ENCODE measurements around the gene ZAP70.

ZAP70 gene

DNA sequence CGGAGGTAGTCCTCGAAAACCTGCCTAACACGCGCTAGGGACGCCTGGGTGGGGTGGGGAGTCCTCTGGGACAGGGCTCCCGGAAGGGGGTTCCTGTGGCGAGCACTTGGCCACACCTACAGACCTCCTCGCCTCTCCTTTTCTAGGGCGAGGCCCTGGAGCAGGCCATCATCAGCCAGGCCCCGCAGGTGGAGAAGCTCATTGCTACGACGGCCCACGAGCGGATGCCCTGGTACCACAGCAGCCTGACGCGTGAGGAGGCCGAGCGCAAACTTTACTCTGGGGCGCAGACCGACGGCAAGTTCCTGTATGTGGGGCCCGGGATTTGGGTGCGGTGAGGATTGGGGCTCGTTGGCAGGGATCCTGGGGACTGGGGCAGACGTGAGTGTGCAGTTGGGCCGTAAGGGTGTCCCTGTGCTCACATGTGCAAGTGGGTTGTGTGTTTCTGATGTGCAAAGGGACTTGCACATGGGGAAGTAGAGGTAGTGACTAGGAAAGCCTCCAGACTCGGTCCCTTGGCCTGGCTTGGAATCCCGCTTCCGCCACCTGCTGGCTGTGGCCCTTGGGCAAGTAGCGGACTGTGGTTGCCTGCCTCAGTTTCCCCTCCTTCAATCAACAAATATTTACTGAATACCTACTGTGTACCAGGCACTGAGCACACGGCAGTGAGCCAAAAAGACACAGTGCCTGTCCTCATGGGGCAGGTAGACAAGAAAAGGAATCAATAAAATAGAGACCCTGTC is 11.7 kb downstream of the ZAP70 start:
- Mint-ChIP-seq H3K4me3 (peak overlapping the region; percentile 26 to 66), H3K4me1 (ENCODE audit: low read depth in 2 of 2) (peaks cover 65 to 67% of the 10 kb centered on the region in 2 donors), H3K36me3 (ENCODE audit: insufficient read depth) (peaks cover 95% of the 10 kb centered on the region), H3K27me3 (no peaks in the 10 kb centered on the region), H3K27ac (peak overlapping the region; percentile 85 to 89), H3K9me3 (no peaks in the 10 kb centered on the region)
- ATAC-seq (replicated peaks) (no peak), DNase-seq (no peak)

- ATAC-seq (replicated peaks) (no peak), DNase-seq (no peak)
- H3K27ac Mint-ChIP-seq, result peak overlapping the region; percentile 85 to 89
- H3K4me3 Mint-ChIP-seq, result peak overlapping the region in 1 of 2 donors; percentile 62
- peaks cover 94% of the 10 kb centered on the region for H3K36me3 Mint-ChIP-seq (ENCODE audit: insufficient read depth)
- no peaks in the 10 kb centered on the region for H3K27me3 Mint-ChIP-seq
- H3K9me3 Mint-ChIP-seq, result no peaks in the 10 kb centered on the region
- H3K4me1 Mint-ChIP-seq (ENCODE audit: low read depth in 2 of 2), result peaks cover 66 to 70% of the 10 kb centered on the region in 2 donors
These were observed 13.1 kb downstream of the ZAP70 start for GRCh38 chr2:97726261-97727064.

DNA sequence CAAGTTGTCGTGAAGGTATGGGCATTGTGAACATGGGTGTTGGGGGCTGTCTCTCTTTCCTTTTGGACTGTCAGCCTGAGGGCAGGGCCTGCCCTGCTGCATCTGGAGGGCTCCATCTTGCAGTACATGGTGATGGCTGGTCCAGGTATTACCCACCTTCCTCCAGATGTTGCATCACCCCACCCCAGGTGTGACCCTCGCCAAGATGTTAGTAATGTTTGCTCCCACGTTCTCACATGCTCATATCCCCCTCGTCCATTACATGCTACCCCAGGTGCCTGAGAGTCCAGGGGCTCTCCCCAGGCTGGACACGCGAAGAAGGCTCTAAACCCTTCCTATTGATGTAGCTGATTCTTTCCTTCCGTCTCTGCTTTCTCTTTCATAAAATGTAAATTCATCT is 13.9 kb downstream of the ZAP70 start:
- ATAC-seq (replicated peaks), result no peak
- Mint-ChIP-seq H3K27me3 (no peaks in the 10 kb centered on the region), H3K27ac (peak overlapping the region; percentile 85 to 87), H3K9me3 (no peaks in the 10 kb centered on the region), H3K36me3 (ENCODE audit: insufficient read depth) (peaks cover 95% of the 10 kb centered on the region), H3K4me1 (ENCODE audit: low read depth in 2 of 2) (peaks cover 70 to 75% of the 10 kb centered on the region in 2 donors), H3K4me3 (peak overlapping the region; percentile 29 to 62)
- no peak for DNase-seq

- Mint-ChIP-seq H3K4me1 (ENCODE audit: low read depth in 2 of 2) (peaks cover 67% of the 10 kb centered on the region in 2 donors), H3K9me3 (no peaks in the 10 kb centered on the region), H3K27ac (peak overlapping the region; percentile 85 to 87), H3K36me3 (ENCODE audit: insufficient read depth) (peaks cover 95% of the 10 kb centered on the region), H3K27me3 (no peaks in the 10 kb centered on the region), H3K4me3 (peak overlapping the region; percentile 29 to 62)
- ATAC-seq (replicated peaks) (peak; percentile 86), DNase-seq (peak in 1 of 3 experiments; percentile 23)
These were observed 14.8 kb downstream of the ZAP70 start for GRCh38 chr2:97728091-97728731.

DNA sequence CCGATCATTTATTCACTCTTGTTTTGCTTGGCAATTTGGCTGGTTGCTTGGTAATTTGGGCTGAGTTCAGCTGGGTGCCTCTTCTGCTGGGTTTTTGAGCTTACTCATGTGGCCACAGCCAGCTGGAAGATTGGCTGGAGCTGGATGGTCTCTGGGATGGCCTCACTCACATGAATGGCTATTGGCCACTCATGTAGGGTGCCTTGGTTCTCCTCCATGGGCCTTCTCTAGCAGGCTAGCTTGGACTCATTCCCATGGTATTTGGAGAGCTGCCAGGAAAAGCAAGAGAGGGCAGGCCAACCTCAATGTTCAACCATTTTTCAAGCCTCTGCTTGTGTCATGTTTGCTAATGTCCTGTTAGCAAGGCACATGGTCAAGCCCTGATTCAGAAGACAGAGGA is 16.9 kb downstream of the ZAP70 start:
- ATAC-seq (replicated peaks) (no peak), DNase-seq (no peak)
- H3K27ac Mint-ChIP-seq, result peak overlapping the region; percentile 91 to 93
- H3K27me3 Mint-ChIP-seq, result no peaks in the 10 kb centered on the region
- H3K9me3 Mint-ChIP-seq, result no peaks in the 10 kb centered on the region
- H3K36me3 Mint-ChIP-seq (ENCODE audit: insufficient read depth), result peaks cover 97% of the 10 kb centered on the region
- H3K4me1 Mint-ChIP-seq (ENCODE audit: low read depth in 2 of 2), result peaks cover 54 to 57% of the 10 kb centered on the region in 2 donors
- H3K4me3 Mint-ChIP-seq, result peak overlapping the region in 1 of 2 donors; percentile 62

DNA sequence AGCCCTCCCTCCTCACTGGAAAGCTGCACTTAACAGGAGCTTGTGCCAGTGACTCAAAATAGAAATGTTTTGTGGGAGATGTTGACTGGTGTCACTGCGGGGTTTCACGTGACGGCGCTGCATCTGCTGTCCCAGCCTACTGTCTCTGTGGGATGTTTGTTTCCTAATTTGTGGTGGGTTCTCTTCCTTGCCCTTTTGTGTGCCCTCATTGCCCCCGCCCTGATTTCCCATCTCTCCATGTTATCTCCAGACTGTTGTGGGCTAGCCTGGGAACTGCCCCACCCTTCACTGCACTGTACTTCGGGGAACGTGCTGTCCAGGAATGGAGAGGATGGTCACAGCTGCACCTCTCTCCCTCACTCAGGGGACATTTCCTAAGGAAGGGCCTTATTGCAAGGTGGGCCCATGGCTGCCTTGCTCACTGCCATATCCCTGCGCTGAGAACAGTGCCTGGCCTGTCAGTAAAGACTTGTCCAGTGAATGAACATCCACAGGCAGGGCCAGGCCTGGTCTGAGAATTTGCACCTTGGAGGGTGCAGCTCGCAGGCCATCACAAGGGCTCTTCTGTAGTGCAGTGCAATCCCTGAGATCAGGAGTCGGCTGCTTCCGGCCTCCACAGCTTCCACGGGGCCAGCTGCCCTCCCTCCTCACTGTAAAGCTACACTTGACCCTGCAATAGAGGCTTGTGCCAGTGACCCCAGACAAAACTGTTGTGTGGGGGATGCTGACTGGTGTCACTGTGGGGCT is 18.1 kb downstream of the ZAP70 start:
- no peaks in the 10 kb centered on the region for H3K9me3 Mint-ChIP-seq
- no peak for DNase-seq
- peak overlapping the region; percentile 53 to 62 for H3K4me3 Mint-ChIP-seq
- ATAC-seq (replicated peaks), result no peak
- H3K36me3 Mint-ChIP-seq (ENCODE audit: insufficient read depth), result peaks cover 96% of the 10 kb centered on the region
- peak overlapping the region; percentile 91 to 93 for H3K27ac Mint-ChIP-seq
- H3K4me1 Mint-ChIP-seq (ENCODE audit: low read depth in 2 of 2), result peaks cover 51% of the 10 kb centered on the region in 2 donors
- H3K27me3 Mint-ChIP-seq, result no peaks in the 10 kb centered on the region

DNA sequence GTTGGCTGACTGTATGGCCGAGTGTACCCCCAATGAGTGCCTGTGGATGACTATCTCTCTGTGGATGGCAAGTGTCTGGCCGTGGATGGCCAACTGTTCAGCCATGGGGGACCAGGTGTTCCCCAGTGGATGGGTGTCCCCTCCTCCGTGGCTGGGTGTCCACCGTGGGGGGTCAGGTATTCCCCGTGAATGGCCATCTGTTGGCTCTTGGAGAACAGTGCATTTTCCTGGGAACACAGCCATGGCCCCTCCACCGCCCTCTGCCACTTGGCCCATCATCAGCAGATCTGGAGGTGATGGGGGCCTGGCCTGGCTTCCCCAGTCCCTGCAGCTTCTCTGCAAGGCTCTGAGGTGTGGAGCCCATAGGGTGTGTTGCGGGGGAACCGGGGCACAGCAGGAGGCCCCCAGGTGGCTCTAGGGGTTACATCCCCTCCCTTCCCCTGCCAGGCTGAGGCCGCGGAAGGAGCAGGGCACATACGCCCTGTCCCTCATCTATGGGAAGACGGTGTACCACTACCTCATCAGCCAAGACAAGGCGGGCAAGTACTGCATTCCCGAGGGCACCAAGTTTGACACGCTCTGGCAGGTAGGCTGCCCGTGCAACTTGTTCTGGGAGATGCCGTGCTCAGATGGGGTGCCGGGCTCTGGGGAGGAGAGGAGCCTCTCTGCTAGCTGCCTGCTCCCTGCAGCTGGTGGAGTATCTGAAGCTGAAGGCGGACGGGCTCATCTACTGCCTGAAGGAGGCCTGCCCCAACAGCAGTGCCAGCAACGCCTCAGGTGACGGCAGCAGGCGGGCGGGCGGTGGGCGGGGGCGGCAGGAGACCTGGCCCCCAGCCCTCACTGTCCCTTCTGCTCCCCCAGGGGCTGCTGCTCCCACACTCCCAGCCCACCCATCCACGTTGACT is 19.3 kb downstream of the ZAP70 start:
- Mint-ChIP-seq H3K4me1 (ENCODE audit: low read depth in 2 of 2) (peaks cover 40 to 46% of the 10 kb centered on the region in 2 donors), H3K27ac (peak overlapping the region; percentile 91 to 93), H3K9me3 (no peaks in the 10 kb centered on the region), H3K4me3 (peak overlapping the region in 1 of 2 donors; percentile 29), H3K36me3 (ENCODE audit: insufficient read depth) (peaks cover 96% of the 10 kb centered on the region), H3K27me3 (no peaks in the 10 kb centered on the region)
- DNase-seq, result no peak
- no peak for ATAC-seq (replicated peaks)

GRCh38 chr2:97733341-97734035 is 20.1 kb downstream of the ZAP70 start:
- Mint-ChIP-seq H3K27ac (peak overlapping the region; percentile 29 to 80), H3K4me1 (ENCODE audit: low read depth in 2 of 2) (peaks cover 37 to 42% of the 10 kb centered on the region in 2 donors), H3K27me3 (no peaks in the 10 kb centered on the region), H3K9me3 (no peaks in the 10 kb centered on the region), H3K36me3 (ENCODE audit: insufficient read depth) (peaks cover 96% of the 10 kb centered on the region), H3K4me3 (no peak overlapping the region)
- DNase-seq (no peak), ATAC-seq (replicated peaks) (peak; percentile 43)

GRCh38 chr2:97734061-97735051 is 21.0 kb downstream of the ZAP70 start:
- no peak for DNase-seq
- Mint-ChIP-seq H3K27me3 (no peaks in the 10 kb centered on the region), H3K4me1 (ENCODE audit: low read depth in 2 of 2) (peaks cover 39 to 44% of the 10 kb centered on the region in 2 donors), H3K27ac (peak overlapping the region; percentile 29 to 80), H3K9me3 (no peaks in the 10 kb centered on the region), H3K4me3 (no peak overlapping the region), H3K36me3 (ENCODE audit: insufficient read depth) (peaks cover 97% of the 10 kb centered on the region)
- ATAC-seq (replicated peaks), result no peak

GRCh38 chr2:97735161-97735561 is 21.8 kb downstream of the ZAP70 start:
- H3K27ac Mint-ChIP-seq, result peak overlapping the region in 1 of 2 donors; percentile 12

GRCh38 chr2:97736185-97736584 is 22.8 kb downstream of the ZAP70 start:
- peak overlapping the region; percentile 13 to 74 for H3K27ac Mint-ChIP-seq
- H3K27me3 Mint-ChIP-seq, result no peaks in the 10 kb centered on the region
- H3K4me3 Mint-ChIP-seq, result no peak overlapping the region
- DNase-seq (no peak), ATAC-seq (replicated peaks) (no peak)
- H3K4me1 Mint-ChIP-seq (ENCODE audit: low read depth in 2 of 2), result peaks cover 38 to 46% of the 10 kb centered on the region in 2 donors
- no peaks in the 10 kb centered on the region for H3K9me3 Mint-ChIP-seq
- H3K36me3 Mint-ChIP-seq (ENCODE audit: insufficient read depth), result peaks cover 95% of the 10 kb centered on the region

More at GRCh38 chr2:97735161-97735561, 21.8 kb downstream of the ZAP70 start:
- Mint-ChIP-seq H3K9me3 (no peaks in the 10 kb centered on the region), H3K4me3 (no peak overlapping the region), H3K27me3 (no peaks in the 10 kb centered on the region), H3K36me3 (ENCODE audit: insufficient read depth) (peaks cover 95% of the 10 kb centered on the region), H3K4me1 (ENCODE audit: low read depth in 2 of 2) (peaks cover 38 to 45% of the 10 kb centered on the region in 2 donors)
- no peak for ATAC-seq (replicated peaks)
- no peak for DNase-seq

Measured in effector memory CD8-positive, alpha-beta T cell (primary cell).